DOHH2 (cell line): ENCODE data around the gene CMSS1.

Experiments used
- H3F3A ChIP-seq: fragments of 200-600 bp; sonication (generic), shearing (Covaris generic); 2 replicates; pipeline ENCODE4 v1.6.0; 2016; ENCODE audit warnings: antibody characterized with exemption, mild to moderate bottlenecking; ENCODE audit not compliant: control insufficient read depth, insufficient read depth
- H3K27ac ChIP-seq: fragments of 200-600 bp; sonication (generic); 2 replicates; pipeline ENCODE4 v1.5.1; 2014; ENCODE audit warnings: low read depth, mild to moderate bottlenecking, low read length, moderate library complexity
- H3K27me3 ChIP-seq: fragments of 200-600 bp; sonication (generic); 2 replicates; pipeline ENCODE4 v1.6.1; 2014; ENCODE audit warnings: mild to moderate bottlenecking, low read length, mixed read lengths; ENCODE audit not compliant: control insufficient read depth
- H3K36me3 ChIP-seq: fragments of 200-600 bp; sonication (generic); 2 replicates; pipeline ENCODE4 v1.6.1; 2014; ENCODE audit warnings: mild to moderate bottlenecking, low read length, moderate library complexity, mixed read lengths; ENCODE audit not compliant: control insufficient read depth
- H3K4me1 ChIP-seq: fragments of 200-600 bp; sonication (generic); 2 replicates; pipeline ENCODE4 v1.6.1; 2014; ENCODE audit warnings: mild to moderate bottlenecking, low read length, mixed read lengths; ENCODE audit not compliant: control insufficient read depth
- H3K4me2 ChIP-seq: fragments of 200-600 bp; sonication (generic); 2 replicates; pipeline ENCODE4 v1.6.0; 2014; ENCODE audit warnings: mild to moderate bottlenecking, low read length, moderate library complexity
- H3K4me3 ChIP-seq: fragments of 200-600 bp; sonication (generic); 2 replicates; pipeline ENCODE4 v1.5.1; 2014; ENCODE audit warnings: mild to moderate bottlenecking, low read length, mixed read lengths
- H3K79me2 ChIP-seq: fragments of 200-600 bp; sonication (generic); 2 replicates; pipeline ENCODE4 v1.6.1; 2014; ENCODE audit warnings: mild to moderate bottlenecking, low read length, mixed read lengths; ENCODE audit not compliant: control insufficient read depth
- H3K9me2 ChIP-seq: fragments of 200-600 bp; sonication (generic); replicated peaks from 2 replicates; pipeline ENCODE4 v1.6.1; 2014; ENCODE audit warnings: mild to moderate bottlenecking, low read length, mixed read lengths; ENCODE audit not compliant: control insufficient read depth
- H3K9me3 ChIP-seq: fragments of 200-600 bp; sonication (generic); 2 replicates; pipeline ENCODE4 v1.6.1; 2014; ENCODE audit warnings: antibody characterized with exemption, low read length, mixed read lengths; ENCODE audit not compliant: control insufficient read depth, insufficient read depth
- H4K20me1 ChIP-seq: fragments of 200-600 bp; sonication (generic); 2 replicates; pipeline ENCODE4 v1.6.0; 2014; ENCODE audit warnings: low read depth, mild to moderate bottlenecking, antibody characterized with exemption, low read length, moderate library complexity; ENCODE audit not compliant: control insufficient read depth, insufficient read depth
- EZH2phosphoT487 ChIP-seq: fragments of 200-600 bp; sonication (generic); IDR thresholded peaks from 2 replicates; pipeline ENCODE4 v1.6.1; 2017; ENCODE audit warnings: borderline replicate concordance, mild to moderate bottlenecking, antibody characterized with exemption, low read length, moderate library complexity, mixed read lengths
- TF ChIP-seq, protein P1 (sequence below): fragments of 200-600 bp; sonication (generic); IDR thresholded peaks from one replicate; pipeline ENCODE4 v1.5.1; 2014; ENCODE audit warnings: antibody characterized with exemption, mild to moderate bottlenecking, low read depth, low read length; ENCODE audit not compliant: poor library complexity, severe bottlenecking

The CMSS1 gene

DNA sequence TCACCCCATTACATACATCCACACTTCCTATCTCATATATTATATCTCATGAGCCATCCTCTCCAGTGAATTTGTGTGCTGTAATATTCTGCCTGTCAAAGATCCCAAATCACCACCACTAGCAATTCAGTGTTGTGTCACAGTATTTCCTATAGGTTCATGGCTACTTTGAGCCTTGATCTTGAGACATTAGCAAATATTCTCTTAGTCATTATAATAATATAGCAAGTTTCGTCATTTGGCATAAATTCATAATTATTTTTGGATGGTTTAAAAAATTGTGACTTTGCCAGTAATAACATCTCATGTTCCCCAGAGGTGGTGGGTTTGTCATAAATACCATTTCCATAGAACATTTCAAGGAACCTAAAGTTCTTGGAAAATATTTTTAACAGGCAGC, 47.7 kb downstream of the CMSS1 start:
- TF ChIP-seq, protein P1, sequence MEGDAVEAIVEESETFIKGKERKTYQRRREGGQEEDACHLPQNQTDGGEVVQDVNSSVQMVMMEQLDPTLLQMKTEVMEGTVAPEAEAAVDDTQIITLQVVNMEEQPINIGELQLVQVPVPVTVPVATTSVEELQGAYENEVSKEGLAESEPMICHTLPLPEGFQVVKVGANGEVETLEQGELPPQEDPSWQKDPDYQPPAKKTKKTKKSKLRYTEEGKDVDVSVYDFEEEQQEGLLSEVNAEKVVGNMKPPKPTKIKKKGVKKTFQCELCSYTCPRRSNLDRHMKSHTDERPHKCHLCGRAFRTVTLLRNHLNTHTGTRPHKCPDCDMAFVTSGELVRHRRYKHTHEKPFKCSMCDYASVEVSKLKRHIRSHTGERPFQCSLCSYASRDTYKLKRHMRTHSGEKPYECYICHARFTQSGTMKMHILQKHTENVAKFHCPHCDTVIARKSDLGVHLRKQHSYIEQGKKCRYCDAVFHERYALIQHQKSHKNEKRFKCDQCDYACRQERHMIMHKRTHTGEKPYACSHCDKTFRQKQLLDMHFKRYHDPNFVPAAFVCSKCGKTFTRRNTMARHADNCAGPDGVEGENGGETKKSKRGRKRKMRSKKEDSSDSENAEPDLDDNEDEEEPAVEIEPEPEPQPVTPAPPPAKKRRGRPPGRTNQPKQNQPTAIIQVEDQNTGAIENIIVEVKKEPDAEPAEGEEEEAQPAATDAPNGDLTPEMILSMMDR: no peak
- TF ChIP-seq EZH2phosphoT487: no peak
- H3K4me1 ChIP-seq: no peaks in the 10 kb centered on the region
- H3K27me3 ChIP-seq: no peaks in the 10 kb centered on the region
- H3F3A ChIP-seq: no peaks in the 10 kb centered on the region
- H3K9me2 ChIP-seq: no peaks in the 10 kb centered on the region
- peaks cover 7% of the 10 kb centered on the region for H3K79me2 ChIP-seq
- H3K36me3 ChIP-seq: no peaks in the 10 kb centered on the region
- no peaks in the 10 kb centered on the region for H3K9me3 ChIP-seq
- H4K20me1 ChIP-seq: no peaks in the 10 kb centered on the region
- no peak overlapping the region for H3K4me2 ChIP-seq
- H3K4me3 ChIP-seq: no peak overlapping the region
- H3K27ac ChIP-seq: no peak overlapping the region

DNA sequence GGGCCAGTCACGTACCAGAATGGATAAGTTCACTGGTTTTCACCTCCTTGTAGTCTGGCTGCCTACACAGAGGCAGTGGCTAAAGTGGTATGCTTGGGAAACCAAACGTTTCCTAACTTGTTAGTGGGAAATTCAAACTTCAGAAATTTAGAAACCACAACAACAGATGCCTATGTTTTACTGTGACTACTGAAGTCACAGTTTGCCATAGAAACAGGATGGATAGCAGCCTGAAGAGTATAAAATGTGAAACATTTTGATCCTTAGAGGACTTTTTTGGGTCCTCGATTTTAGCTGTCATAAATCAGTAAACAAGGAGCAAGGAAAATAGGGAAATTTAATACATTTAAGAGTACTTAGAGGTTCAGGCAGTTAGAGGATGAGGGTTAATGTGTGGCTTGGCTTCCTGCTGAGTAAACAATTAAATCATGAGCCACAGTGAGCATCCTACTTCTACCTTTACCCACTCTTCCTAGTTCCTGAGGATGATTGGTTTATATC, 48.6 kb downstream of the CMSS1 start:
- H3K27ac ChIP-seq: no peak overlapping the region
- H4K20me1 ChIP-seq: no peaks in the 10 kb centered on the region
- no peaks in the 10 kb centered on the region for H3F3A ChIP-seq
- H3K36me3 ChIP-seq: no peaks in the 10 kb centered on the region
- no peak for TF ChIP-seq EZH2phosphoT487
- TF ChIP-seq, protein P1: no peak
- H3K4me2 ChIP-seq: no peak overlapping the region
- H3K79me2 ChIP-seq: peaks cover 7% of the 10 kb centered on the region
- no peaks in the 10 kb centered on the region for H3K4me1 ChIP-seq
- H3K27me3 ChIP-seq: no peaks in the 10 kb centered on the region
- no peaks in the 10 kb centered on the region for H3K9me3 ChIP-seq
- H3K4me3 ChIP-seq: no peak overlapping the region
- no peaks in the 10 kb centered on the region for H3K9me2 ChIP-seq

DNA sequence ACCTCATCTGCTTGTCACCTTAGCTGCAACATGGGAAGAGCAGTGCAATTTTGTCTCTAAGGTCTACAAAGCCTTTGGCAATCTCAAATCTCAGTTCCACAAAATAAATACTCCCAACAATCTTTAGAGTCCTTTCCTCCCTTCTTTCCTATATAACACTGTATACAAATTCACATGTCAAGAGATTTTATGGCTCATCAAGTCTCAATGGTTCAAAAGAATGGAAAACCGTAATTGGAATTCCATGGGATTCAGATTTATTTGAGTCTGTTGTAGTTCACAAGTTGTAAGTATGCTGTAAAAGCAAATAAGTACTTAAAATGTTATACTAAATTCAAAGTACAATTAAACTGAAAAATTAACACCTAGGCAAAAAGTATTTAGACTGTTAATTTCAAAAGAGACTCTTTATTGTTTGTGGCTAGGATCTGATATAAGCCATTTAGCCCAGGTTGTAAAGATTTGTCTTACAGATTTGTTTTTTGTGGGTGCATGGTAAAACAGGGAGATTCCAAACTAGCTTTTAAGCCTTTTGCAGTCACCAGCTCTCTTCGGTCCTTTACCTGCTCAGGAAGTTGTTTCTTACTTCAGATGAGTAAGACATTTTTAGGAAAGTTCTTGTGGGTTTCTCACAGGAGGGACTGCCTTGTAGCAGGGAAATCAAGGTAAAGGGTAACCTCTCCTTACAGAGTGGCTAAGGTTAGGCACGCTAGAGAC, 50.1 kb downstream of the CMSS1 start:
- Histone ChIP-seq H3K9me2 (no peaks in the 10 kb centered on the region), H3K4me1 (no peaks in the 10 kb centered on the region), H3K9me3 (no peaks in the 10 kb centered on the region), H3K4me3 (no peak overlapping the region), H3K36me3 (no peaks in the 10 kb centered on the region), H3F3A (no peaks in the 10 kb centered on the region), H3K27ac (no peak overlapping the region), H3K79me2 (peaks cover 7% of the 10 kb centered on the region), H4K20me1 (no peaks in the 10 kb centered on the region), H3K27me3 (no peaks in the 10 kb centered on the region), H3K4me2 (no peak overlapping the region)
- TF ChIP-seq EZH2phosphoT487: no peak
- TF ChIP-seq, protein P1: no peak
